ENCODE results near the gene UBASH3A. TPM values are rescaled to one million over a fixed set of nuclear protein-coding genes. Genes with fewer than 3 reads are reported as not detected.

The UBASH3A gene, protein sequence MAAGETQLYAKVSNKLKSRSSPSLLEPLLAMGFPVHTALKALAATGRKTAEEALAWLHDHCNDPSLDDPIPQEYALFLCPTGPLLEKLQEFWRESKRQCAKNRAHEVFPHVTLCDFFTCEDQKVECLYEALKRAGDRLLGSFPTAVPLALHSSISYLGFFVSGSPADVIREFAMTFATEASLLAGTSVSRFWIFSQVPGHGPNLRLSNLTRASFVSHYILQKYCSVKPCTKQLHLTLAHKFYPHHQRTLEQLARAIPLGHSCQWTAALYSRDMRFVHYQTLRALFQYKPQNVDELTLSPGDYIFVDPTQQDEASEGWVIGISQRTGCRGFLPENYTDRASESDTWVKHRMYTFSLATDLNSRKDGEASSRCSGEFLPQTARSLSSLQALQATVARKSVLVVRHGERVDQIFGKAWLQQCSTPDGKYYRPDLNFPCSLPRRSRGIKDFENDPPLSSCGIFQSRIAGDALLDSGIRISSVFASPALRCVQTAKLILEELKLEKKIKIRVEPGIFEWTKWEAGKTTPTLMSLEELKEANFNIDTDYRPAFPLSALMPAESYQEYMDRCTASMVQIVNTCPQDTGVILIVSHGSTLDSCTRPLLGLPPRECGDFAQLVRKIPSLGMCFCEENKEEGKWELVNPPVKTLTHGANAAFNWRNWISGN
- 0.24 TPM for total RNA-seq

DNA sequence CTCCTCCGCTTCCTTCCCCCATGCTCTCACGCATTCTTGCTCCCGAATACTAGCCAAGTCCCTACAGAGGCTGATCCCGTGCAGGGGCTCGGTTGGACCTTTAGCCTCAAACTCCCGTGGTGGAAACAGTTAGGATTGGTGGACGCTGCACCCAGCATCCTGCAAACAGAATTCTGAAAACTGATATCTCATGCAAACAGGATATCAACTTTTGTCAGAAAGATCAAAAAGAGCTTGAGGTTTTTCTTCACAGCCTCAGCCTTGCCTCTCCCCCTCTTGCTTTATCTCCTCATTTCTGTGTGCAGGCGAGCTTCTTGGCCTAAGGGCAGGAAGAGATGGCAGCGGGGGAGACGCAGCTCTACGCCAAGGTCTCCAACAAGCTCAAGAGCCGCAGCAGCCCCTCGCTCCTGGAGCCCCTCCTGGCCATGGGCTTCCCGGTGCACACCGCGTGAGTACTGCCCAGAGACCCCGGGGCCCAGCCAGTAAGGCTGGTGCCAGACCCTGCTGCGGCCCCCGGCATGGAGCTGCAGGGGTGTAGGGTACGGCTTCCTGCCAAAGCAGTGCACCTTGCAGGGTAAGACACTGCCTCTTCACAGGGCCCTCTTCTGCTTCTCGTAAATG lies at the start of gene UBASH3A:
Gene UBASH3A (plus strand): TSS at position 292 of the 621 bp plus-strand sequence. CDS start 44 bp downstream, at position 336.
- peak; percentile 32 for ATAC-seq

DNA sequence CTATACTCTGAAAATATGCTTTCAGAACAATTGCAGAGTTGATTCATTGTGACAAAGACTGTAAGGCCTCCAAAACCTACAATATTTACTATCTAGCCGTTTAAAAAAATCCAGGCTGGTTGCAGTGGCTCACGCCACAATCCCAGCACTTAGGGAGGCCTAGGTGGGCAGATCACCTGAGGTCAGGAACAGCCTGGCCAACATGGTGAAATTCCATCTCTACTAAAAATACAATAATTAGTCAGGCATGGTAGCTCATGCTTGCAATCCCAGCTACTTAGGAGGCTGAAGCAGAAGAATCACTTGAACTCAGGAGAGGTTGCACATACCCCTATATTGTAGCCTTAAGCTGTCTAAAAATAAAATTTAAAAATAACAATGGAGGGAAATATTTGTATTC lies 47.7 kb upstream of the UBASH3A start:
- ATAC-seq, result no peak

DNA sequence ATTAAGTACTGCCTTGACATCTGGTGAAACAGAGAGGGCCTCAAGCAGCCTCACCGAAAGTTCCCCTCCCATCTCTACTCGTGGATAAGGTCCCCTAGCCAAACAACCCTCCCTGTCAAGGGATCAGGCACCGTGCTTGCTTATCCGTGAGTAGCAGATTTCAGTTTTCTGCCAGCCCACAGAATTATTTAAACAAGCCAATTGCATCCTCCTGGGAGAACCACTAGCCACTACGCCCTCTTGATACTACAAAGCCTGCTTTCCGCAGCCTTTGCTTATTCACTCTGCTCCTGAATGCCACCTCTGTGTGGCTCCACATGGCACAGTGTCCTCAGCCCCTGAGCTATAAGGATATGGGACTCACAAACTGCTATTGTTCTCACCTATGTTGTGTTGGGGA lies 47.1 kb upstream of the UBASH3A start:
- ATAC-seq, result no peak

DNA sequence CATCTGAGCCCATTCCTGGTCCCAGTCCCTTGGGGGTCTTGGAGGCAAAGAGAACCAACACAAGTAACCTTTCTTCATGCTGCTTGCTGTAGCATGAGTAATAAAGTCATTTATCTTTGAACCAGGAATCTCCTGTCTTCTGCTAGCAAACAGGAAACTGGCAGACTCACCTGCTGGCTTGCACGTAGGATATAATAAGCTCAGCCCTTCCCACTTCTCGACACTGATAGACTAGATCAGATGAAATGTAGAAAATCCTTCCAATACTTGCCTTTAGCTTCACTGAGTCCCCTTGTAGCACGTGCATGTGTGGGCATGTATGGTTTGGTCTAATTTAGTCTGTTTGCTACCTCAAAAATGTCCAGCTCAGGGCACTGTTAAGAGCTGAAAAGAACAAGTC lies 46.4 kb upstream of the UBASH3A start:
- no peak for ATAC-seq

- ATAC-seq, result no peak
Observed at GRCh38 chr21:42358261-42358660, 45.4 kb upstream of the UBASH3A start.

DNA sequence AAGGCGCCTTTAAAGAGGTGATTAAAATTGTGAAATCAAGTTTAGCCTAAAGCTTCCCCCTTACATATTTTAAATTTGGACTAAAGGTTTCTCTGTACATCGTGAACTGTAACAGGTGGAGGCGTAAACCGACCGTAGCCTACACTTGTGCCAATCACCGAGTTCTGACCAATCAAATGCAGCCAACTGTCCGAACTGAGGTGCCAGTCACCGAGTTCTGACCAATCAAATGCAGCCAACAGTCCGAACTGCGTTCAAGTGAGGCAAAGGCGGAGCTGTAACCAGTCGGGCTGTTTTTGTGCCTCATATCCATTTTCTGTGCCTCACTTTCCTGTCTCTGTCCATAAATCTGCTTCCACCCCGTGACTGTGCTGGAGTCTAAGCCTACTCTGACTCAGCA lies 44.8 kb upstream of the UBASH3A start:
- ATAC-seq, result peak; percentile 46

- ATAC-seq, result no peak
Observed at GRCh38 chr21:42360317-42360716, 43.4 kb upstream of the UBASH3A start.

DNA sequence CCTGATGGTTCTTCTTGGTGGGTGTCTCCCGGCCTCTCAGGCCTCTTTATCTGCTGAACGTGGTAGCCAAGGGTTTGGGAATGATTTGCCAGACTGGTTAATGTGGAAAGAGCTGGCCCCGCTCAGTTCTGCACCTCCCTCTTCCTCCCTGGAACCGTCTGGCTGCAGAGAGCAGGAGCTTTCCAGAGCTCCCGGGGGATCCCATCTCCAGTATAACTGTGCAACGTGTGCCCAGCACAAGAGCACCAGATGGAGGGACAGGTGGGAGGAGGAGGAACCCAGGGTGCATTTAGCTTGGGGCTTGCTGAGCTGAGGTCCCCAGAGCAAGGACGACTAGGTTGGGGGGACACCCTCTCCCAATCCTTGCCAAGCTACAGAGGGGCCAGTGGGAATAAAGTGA lies 42.4 kb upstream of the UBASH3A start:
- ATAC-seq, result no peak

- no peak for ATAC-seq
Observed at GRCh38 chr21:42362198-42362597, 41.5 kb upstream of the UBASH3A start.

DNA sequence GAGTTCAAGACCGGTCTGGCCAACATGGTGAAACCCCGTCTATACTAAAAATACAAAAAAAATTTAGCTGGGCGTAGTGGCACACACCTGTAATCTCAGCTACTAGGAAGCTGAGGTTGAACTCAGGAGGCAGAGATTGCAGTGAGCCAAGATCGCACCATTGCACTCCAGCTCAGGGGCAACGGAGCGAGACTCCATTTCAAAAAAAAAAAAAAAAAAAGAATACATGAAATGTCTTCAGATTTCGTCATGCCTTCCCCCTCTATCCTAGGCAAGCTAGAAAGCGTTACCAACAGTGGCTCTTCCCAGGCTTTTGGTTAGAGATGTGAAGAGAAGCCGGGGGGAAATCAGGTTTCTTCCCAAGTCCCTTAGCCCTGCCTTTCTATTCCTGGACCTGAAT lies 41.0 kb upstream of the UBASH3A start:
- ATAC-seq, result no peak

- ATAC-seq, result no peak
Observed at GRCh38 chr21:42363312-42363711, 40.4 kb upstream of the UBASH3A start.

- ATAC-seq, result no peak
Observed at GRCh38 chr21:42364304-42364865, 39.3 kb upstream of the UBASH3A start.

DNA sequence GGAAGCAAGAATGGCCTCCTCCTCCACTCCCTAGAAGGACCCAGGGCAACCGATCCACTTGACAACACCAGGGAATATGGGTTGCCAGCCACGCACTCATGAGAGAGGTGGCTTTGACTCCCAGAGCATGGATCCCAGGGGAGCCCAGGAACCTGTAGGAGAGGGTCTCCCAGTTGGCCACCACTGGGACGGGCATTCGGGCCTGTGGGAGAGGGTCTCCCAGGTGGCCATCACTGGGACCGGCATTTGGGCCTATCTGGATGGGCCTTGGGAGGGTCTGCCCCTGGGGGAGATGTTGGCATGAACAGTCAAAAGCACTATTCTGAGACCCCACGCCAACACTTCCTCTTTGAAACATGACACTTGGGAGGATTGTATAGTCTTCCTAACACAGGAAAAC lies 37.9 kb upstream of the UBASH3A start:
- no peak for ATAC-seq

GRCh38 chr21:42366292-42367010 lies 37.3 kb upstream of the UBASH3A start, which contains the start of gene TFF1:
Gene TFF1, minus strand, starts transcription at chr21:42366535. Its CDS starts 40 bp downstream, at chr21:42366495.
- peak; percentile 36 for ATAC-seq

DNA sequence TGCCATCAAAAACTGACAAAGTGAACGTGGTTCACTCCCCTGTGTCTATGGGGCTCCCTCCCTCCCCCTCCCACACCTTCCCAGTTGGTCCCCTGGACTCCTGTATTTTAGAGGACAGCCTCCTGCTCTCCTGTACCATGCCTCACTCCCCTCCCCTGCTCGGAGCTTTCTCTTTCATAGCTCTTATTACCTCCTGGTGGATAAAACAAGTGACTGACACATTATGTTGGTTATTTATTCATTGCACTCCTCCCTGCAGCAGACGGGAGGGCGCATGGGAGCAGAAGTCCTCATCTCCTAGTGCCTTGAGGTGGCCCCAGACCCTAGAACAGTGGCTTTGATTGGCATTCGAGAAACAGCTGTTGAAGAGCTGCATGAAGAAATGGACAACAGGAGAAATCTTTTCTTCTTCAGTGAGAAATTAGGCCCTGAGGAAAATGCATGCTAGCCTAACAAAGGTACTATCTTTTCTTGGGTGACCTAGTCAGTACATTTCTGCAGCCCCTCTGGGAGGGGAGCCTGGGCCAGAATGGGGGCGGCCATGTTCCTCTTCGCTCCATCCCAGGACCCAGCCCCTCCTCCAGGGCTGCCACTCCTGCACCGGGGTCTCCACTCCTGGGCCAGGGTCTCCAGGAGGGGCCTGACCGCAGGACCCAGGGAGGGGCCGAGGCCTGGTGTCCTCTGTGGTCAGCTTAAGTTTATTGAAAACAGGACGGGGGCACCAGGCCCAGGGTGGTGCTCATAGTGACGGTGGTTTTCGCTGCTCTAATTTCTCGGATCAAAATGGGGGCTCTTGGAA lies 36.1 kb upstream of the UBASH3A start:
- no peak for ATAC-seq

GRCh38 chr21:42369821-42370220 lies 33.9 kb upstream of the UBASH3A start:
- no peak for ATAC-seq

GRCh38 chr21:42370894-42371654 lies 32.6 kb upstream of the UBASH3A start:
- ATAC-seq, result no peak

DNA sequence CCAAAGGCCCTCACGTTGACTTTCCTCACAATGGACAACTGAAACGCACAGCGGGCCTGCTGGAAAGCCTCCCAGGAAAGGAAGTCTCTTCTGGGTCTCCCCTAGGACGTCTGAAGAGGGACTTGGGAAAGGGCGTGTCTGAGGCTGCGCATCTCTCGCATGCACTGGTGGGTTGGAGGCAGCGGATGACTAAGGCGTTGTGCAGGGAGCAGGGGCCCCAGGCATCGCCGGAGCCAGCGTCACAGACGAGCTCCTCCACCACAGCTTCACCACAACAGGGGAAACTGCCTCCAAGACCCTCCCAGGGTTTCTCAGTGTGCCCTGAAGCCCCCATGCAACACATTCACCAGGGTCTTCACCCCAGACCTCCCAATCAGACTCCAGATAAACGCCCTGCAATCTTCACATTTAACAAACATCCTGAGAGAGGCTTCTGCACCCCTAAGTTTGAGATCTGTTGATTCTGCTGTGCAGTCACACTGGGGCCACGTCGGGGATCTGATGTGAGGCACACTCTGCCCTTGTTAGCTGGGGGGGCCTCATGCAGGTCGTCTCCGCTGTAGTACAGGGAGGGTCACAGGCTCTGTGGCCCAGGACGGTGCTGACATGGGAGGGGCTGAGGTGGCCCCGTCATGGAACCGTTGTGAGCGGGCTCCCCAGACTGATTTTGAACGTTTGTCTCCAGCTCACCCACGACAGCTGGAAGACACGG lies 30.4 kb upstream of the UBASH3A start:
- ATAC-seq, result no peak

DNA sequence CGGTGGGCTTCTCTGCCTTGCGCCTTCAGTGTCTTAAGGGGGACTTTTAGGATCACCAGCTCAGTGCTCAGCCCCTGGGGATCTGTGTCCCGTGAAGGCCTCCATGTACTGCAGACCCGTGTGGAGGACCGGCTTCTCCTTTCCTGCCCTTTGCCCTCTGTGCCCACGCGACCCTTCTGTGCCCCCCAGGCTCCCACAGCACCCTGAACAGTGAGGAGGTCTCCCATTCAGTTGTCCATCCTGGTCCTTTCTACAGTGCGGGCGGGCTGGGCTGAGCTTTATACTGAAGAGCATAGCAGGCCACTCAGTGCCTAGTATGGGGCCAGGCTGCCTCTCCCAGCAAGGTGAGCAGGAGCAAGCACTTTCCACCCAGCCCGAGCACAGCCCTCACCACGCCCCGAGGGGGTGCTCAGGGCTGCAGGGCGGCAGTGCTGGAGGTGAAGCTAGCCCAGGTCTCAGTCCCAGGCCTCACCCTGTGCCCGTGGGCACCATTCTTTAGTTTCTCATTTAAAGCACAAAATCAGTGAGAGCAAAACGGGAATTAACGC lies 29.7 kb upstream of the UBASH3A start:
- ATAC-seq, result no peak

DNA sequence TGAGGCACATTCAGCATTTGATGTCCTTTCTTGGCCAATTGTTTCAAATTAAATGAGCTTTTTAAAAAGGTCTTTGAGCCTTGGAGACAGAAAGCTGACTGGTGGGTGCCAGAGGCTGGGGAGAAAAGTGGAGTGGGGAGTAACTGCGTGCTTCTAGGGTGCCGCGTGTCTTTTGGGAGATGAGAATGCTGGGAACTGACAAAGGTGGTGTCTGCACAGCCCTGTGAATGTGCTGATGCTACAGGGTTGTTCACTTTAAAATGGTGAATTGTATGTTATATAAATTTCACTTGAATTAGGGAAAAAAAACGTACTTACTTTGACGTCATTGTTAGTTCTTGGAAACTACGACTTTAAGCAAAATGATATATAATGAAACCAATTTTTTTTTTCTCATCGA lies 29.2 kb upstream of the UBASH3A start:
- ATAC-seq, result no peak

Measured in esophagus mucosa (tissue), 1 donor.